Activated T-cell treated with anti-CD3 and anti-CD28 coated beads, Interleukin-2, amount 50 U/mL, for 24 hours (primary cell): Measurements from ENCODE around the gene TMEM220.

Experiments
- DNase-seq: peaks from one replicate; pipeline ENCODE4 v3.0.0-alpha.2; 2020
- H3K27ac Mint-ChIP-seq: 2 replicates; pipeline ENCODE4 v1.8.0; 2020; ENCODE audit warnings: mild to moderate bottlenecking, mixed read lengths
- H3K27me3 Mint-ChIP-seq: 2 replicates; pipeline ENCODE4 v1.8.0; 2020; ENCODE audit warnings: mixed read lengths
- H3K36me3 Mint-ChIP-seq: 2 replicates; pipeline ENCODE4 v1.8.0; 2020; ENCODE audit warnings: low read depth, mixed read lengths
- H3K4me1 Mint-ChIP-seq: 2 replicates; pipeline ENCODE4 v1.8.0; 2020; ENCODE audit warnings: low read depth, mixed read lengths
- H3K4me3 Mint-ChIP-seq: 2 replicates; pipeline ENCODE4 v1.8.0; 2020; ENCODE audit warnings: mild to moderate bottlenecking, moderate library complexity, mixed read lengths
- H3K9me3 Mint-ChIP-seq: 2 replicates; pipeline ENCODE4 v1.8.0; 2020; ENCODE audit warnings: mixed read lengths

The TMEM220 gene

GRCh38 chr17:10683853-10684252, 46.0 kb downstream of the TMEM220 start:
- H3K27me3 Mint-ChIP-seq, result no peaks in the 10 kb centered on the region
- no peak for DNase-seq
- H3K36me3 Mint-ChIP-seq, result peaks cover 91% of the 10 kb centered on the region
- no peak overlapping the region for H3K27ac Mint-ChIP-seq
- H3K4me1 Mint-ChIP-seq, result peaks cover 12% of the 10 kb centered on the region
- H3K4me3 Mint-ChIP-seq, result no peak overlapping the region
- H3K9me3 Mint-ChIP-seq, result no peaks in the 10 kb centered on the region

- Mint-ChIP-seq H3K36me3 (peaks cover 94% of the 10 kb centered on the region), H3K4me1 (peaks cover 2% of the 10 kb centered on the region), H3K4me3 (no peak overlapping the region), H3K27me3 (no peaks in the 10 kb centered on the region), H3K9me3 (no peaks in the 10 kb centered on the region), H3K27ac (no peak overlapping the region)
- no peak for DNase-seq
Observed at GRCh38 chr17:10681866-10682446, 47.9 kb downstream of the TMEM220 start.

- H3K4me3 Mint-ChIP-seq, result no peak overlapping the region
- DNase-seq, result no peak
- no peaks in the 10 kb centered on the region for H3K27me3 Mint-ChIP-seq
- H3K36me3 Mint-ChIP-seq, result peaks cover 78% of the 10 kb centered on the region
- no peak overlapping the region for H3K27ac Mint-ChIP-seq
- H3K4me1 Mint-ChIP-seq, result no peaks in the 10 kb centered on the region
- no peaks in the 10 kb centered on the region for H3K9me3 Mint-ChIP-seq
Observed at GRCh38 chr17:10674704-10675103, 55.1 kb downstream of the TMEM220 start.

- H3K9me3 Mint-ChIP-seq, result no peaks in the 10 kb centered on the region
- H3K36me3 Mint-ChIP-seq, result peaks cover 68% of the 10 kb centered on the region
- no peak overlapping the region for H3K27ac Mint-ChIP-seq
- H3K4me3 Mint-ChIP-seq, result no peak overlapping the region
- H3K4me1 Mint-ChIP-seq, result no peaks in the 10 kb centered on the region
- DNase-seq, result no peak
- no peaks in the 10 kb centered on the region for H3K27me3 Mint-ChIP-seq
Observed at GRCh38 chr17:10673312-10673711, 56.5 kb downstream of the TMEM220 start.

- no peak overlapping the region for H3K4me3 Mint-ChIP-seq
- peaks cover 43% of the 10 kb centered on the region for H3K36me3 Mint-ChIP-seq
- DNase-seq, result no peak
- H3K4me1 Mint-ChIP-seq, result no peaks in the 10 kb centered on the region
- H3K9me3 Mint-ChIP-seq, result no peaks in the 10 kb centered on the region
- H3K27ac Mint-ChIP-seq, result no peak overlapping the region
- no peaks in the 10 kb centered on the region for H3K27me3 Mint-ChIP-seq
Observed at GRCh38 chr17:10668775-10669174, 61.0 kb downstream of the TMEM220 start.

- Mint-ChIP-seq H3K36me3 (peaks cover 33% of the 10 kb centered on the region), H3K9me3 (no peaks in the 10 kb centered on the region), H3K4me1 (no peaks in the 10 kb centered on the region), H3K27me3 (no peaks in the 10 kb centered on the region), H3K4me3 (no peak overlapping the region), H3K27ac (no peak overlapping the region)
- DNase-seq, result no peak
Observed at GRCh38 chr17:10666906-10667305, 62.9 kb downstream of the TMEM220 start.

- Mint-ChIP-seq H3K27ac (no peak overlapping the region), H3K4me1 (no peaks in the 10 kb centered on the region), H3K4me3 (no peak overlapping the region), H3K36me3 (peaks cover 41% of the 10 kb centered on the region), H3K27me3 (no peaks in the 10 kb centered on the region), H3K9me3 (no peaks in the 10 kb centered on the region)
- DNase-seq, result no peak
Observed at GRCh38 chr17:10664571-10664970, 65.3 kb downstream of the TMEM220 start.
